ENCODE measurements around the gene KRTAP3-1. TPM values are rescaled to one million over a fixed set of nuclear protein-coding genes. Genes with fewer than 3 reads are reported as not detected.

Gene KRTAP3-1
- total RNA-seq, 4 donors from 2014 or later, result not detected

GRCh38 chr17:40975516-40975915 is 33.4 kb downstream of the KRTAP3-1 start:
- DNase-seq, result no peak
- no peak overlapping the region for H3K4me3 ChIP-seq
- H3K27me3 ChIP-seq, result peaks cover 0 to 25% (median 0%) of the 10 kb centered on the region in 4 donors
- no peak overlapping the region for H3K27ac ChIP-seq
- H3K36me3 ChIP-seq, result no peaks in the 10 kb centered on the region
- no peaks in the 10 kb centered on the region for H3K9me3 ChIP-seq
- TF ChIP-seq CTCF (IDR thresholded peaks at IDR 0.05), result no peak
- intact Hi-C loops (cut with DNase I), result no loop called here
- peaks cover 0 to 11% (median 0%) of the 10 kb centered on the region in 3 donors for H3K4me1 ChIP-seq

- intact Hi-C loops (cut with DNase I), result no loop called here
- H3K4me3 ChIP-seq, result no peak overlapping the region
- DNase-seq, result no peak
- 90 to 94% methylated on average over 3 of the region's 3 CpGs for WGBS, 2 donors
- TF ChIP-seq POLR2A (IDR thresholded peaks at IDR 0.05) (no peak), CTCF (IDR thresholded peaks at IDR 0.05) (no peak)
- peaks cover 0 to 9% (median 0%) of the 10 kb centered on the region in 3 donors for H3K4me1 ChIP-seq
- no peaks in the 10 kb centered on the region for H3K36me3 ChIP-seq
- no peaks in the 10 kb centered on the region for H3K9me3 ChIP-seq
- H3K27ac ChIP-seq, result no peak overlapping the region
- peaks cover 0 to 25% (median 0%) of the 10 kb centered on the region in 4 donors for H3K27me3 ChIP-seq
Observed at GRCh38 chr17:40974366-40974765, 34.6 kb downstream of the KRTAP3-1 start.

GRCh38 chr17:40967582-40967981 is 41.3 kb downstream of the KRTAP3-1 start:
- H3K4me3 ChIP-seq, result no peak overlapping the region
- H3K9me3 ChIP-seq, result no peaks in the 10 kb centered on the region
- intact Hi-C loops (cut with DNase I), result no loop called here
- no peak for DNase-seq
- H3K4me1 ChIP-seq, result peaks cover 0 to 9% (median 0%) of the 10 kb centered on the region in 3 donors
- no peak overlapping the region for H3K27ac ChIP-seq
- H3K36me3 ChIP-seq, result no peaks in the 10 kb centered on the region
- 76 to 87% methylated on average over 1 of the region's 1 CpG for WGBS, 2 donors
- TF ChIP-seq POLR2A (IDR thresholded peaks at IDR 0.05) (no peak), CTCF (IDR thresholded peaks at IDR 0.05) (no peak)
- no peaks in the 10 kb centered on the region for H3K27me3 ChIP-seq

- no peaks in the 10 kb centered on the region for H3K9me3 ChIP-seq
- no peak within 1 kb of the TSS for H3K27ac ChIP-seq
- H3K27me3 ChIP-seq, result no peaks in the 10 kb centered on the region
- DNase-seq, result no peak
- 57 to 78% methylated on average over 1 of the region's 1 CpG for WGBS, 2 donors
- intact Hi-C loops (cut with DNase I), result no loop called here
- H3K4me3 ChIP-seq, result no peak within 1 kb of the TSS
- H3K4me1 ChIP-seq, result peaks cover 0 to 9% (median 0%) of the 10 kb centered on the region in 3 donors
- H3K36me3 ChIP-seq, result no peaks in the 10 kb centered on the region
- TF ChIP-seq POLR2A (IDR thresholded peaks at IDR 0.05) (no peak), CTCF (IDR thresholded peaks at IDR 0.05) (no peak)
Observed at GRCh38 chr17:40966848-40967247, 42.1 kb downstream of the KRTAP3-1 start, which contains the start of gene KRT39. TSS of gene KRT39 (minus strand) at chr17:40966948. CDS start at chr17:40966856, 92 bp downstream.

GRCh38 chr17:40963838-40964237 is 45.1 kb downstream of the KRTAP3-1 start:
- DNase-seq, result no peak
- Histone ChIP-seq H3K4me3 (no peak overlapping the region), H3K36me3 (no peaks in the 10 kb centered on the region), H3K27ac (peak overlapping the region in 1 of 4 donors; percentile 26), H3K9me3 (no peaks in the 10 kb centered on the region), H3K4me1 (peaks cover 0 to 18% (median under 1%) of the 10 kb centered on the region in 3 donors), H3K27me3 (no peaks in the 10 kb centered on the region)
- TF ChIP-seq CTCF (IDR thresholded peaks at IDR 0.05) (peak; percentile 32 to 81 (median 67)), POLR2A (IDR thresholded peaks at IDR 0.05) (no peak)
- intact Hi-C loops (cut with DNase I), result loop anchor here (5.0 kb wide), 1 partner anchor 117 kb away; no protein-coding TSS in a partner anchor
- 27 to 30% methylated on average over 1 of the region's 1 CpG for WGBS, 2 donors
